Activated T-helper 17 cell treated with anti-CD3 and anti-CD28 coated beads, Interleukin-2, amount 50 U/mL, for 72 hours (primary cell): ENCODE data around the gene CASR. TPM values are rescaled to one million over a fixed set of nuclear protein-coding genes. Genes with fewer than 3 reads are reported as not detected.

Experiments used
- ATAC-seq: fragments of 150-1000 bp; cut with Tn5 transposase; replicated peaks from 2 replicates; pipeline ENCODE4 v1.10.0; 2021; ENCODE audit warnings: mild to moderate bottlenecking, moderate library complexity
- H3K27ac Mint-ChIP-seq: one replicate; pipeline ENCODE4 v1.8.0; 2022; ENCODE audit warnings: mixed read lengths
- H3K27me3 Mint-ChIP-seq: one replicate; pipeline ENCODE4 v1.8.0; 2022; ENCODE audit warnings: mixed read lengths
- H3K36me3 Mint-ChIP-seq: one replicate; pipeline ENCODE4 v1.8.0; 2022; ENCODE audit warnings: low read depth, mild to moderate bottlenecking, mixed read lengths
- H3K4me1 Mint-ChIP-seq: one replicate; pipeline ENCODE4 v1.8.0; 2022; ENCODE audit warnings: mixed read lengths
- H3K4me3 Mint-ChIP-seq: one replicate; pipeline ENCODE4 v1.8.0; 2022; ENCODE audit warnings: mild to moderate bottlenecking, mixed read lengths
- H3K9me3 Mint-ChIP-seq: one replicate; pipeline ENCODE4 v1.8.0; 2022; ENCODE audit warnings: mixed read lengths
- total RNA-seq, 2 donors: library from RNA; stranded (reverse); gene quantifications; one replicate each; pipeline ENCODE4 v1.2.3, GENCODE V29; 2022

CASR gene
- total RNA-seq, 2 donors from 2014 or later, result 0.82 to 3.9 TPM

DNA sequence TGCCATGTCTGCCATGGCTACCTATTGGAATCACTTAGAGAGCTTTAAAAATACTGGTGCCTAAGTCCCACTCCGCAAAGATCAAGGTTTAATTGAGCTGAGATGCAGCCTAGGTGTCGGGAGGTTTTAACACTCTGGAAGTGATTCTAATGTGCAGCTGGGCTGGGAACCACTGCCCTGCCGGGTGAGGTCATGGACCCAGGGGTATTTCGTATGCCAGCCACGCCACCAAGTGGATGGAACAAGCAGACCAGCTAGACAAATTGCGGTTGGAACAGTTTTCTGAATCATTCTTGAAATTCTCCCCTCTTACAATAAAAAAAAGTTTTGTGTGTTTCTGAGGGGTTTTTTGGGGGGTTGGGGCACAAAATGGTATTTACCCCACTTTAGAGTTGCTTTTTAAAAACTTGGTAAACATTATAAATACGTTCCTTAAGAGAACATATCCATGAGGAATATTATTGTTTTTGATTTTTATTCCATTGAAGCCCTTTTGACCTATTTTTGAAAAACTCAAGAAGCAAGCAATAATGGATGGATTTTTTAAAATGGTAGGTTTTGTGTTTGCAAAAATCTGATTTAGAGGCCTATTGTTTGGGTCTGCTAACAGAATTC lies 75.4 kb downstream of the CASR start:
- Mint-ChIP-seq H3K27me3 (no peaks in the 10 kb centered on the region), H3K9me3 (no peaks in the 10 kb centered on the region), H3K4me3 (peak overlapping the region; percentile 9), H3K27ac (peak overlapping the region; percentile 15), H3K4me1 (peaks cover 11% of the 10 kb centered on the region), H3K36me3 (no peaks in the 10 kb centered on the region)
- peak; percentile 92 for ATAC-seq

- no peaks in the 10 kb centered on the region for H3K9me3 Mint-ChIP-seq
- peak overlapping the region; percentile 31 for H3K27ac Mint-ChIP-seq
- peaks cover 11% of the 10 kb centered on the region for H3K4me1 Mint-ChIP-seq
- no peaks in the 10 kb centered on the region for H3K36me3 Mint-ChIP-seq
- H3K4me3 Mint-ChIP-seq, result no peak overlapping the region
- ATAC-seq, result no peak
- no peaks in the 10 kb centered on the region for H3K27me3 Mint-ChIP-seq
Measured at GRCh38 chr3:122260206-122260605, 76.7 kb downstream of the CASR start.

DNA sequence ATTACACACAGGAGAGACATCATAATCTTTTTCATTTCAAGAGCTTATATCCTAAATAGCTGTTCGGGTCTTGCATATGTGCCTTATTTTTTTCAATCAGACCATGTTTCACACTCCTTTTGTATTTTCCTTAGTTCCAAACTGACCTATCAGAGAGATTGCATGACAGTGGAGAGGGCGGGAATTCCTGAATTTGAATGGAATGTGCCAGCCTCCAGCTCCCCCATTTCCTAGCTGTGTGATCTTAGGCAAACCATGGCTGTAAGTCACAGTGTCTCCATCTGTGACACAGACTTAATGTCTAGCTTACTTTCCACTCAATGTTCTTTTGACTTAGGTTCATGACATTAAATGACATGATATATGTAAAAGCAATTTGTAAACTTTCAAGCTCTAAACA lies 79.6 kb downstream of the CASR start:
- Mint-ChIP-seq H3K27ac (no peak overlapping the region), H3K9me3 (no peaks in the 10 kb centered on the region), H3K36me3 (no peaks in the 10 kb centered on the region), H3K4me1 (peaks cover 6% of the 10 kb centered on the region), H3K27me3 (no peaks in the 10 kb centered on the region), H3K4me3 (no peak overlapping the region)
- no peak for ATAC-seq

- Mint-ChIP-seq H3K27me3 (no peaks in the 10 kb centered on the region), H3K4me1 (no peaks in the 10 kb centered on the region), H3K36me3 (no peaks in the 10 kb centered on the region), H3K27ac (no peak overlapping the region), H3K4me3 (no peak overlapping the region), H3K9me3 (no peaks in the 10 kb centered on the region)
- no peak for ATAC-seq
Measured at GRCh38 chr3:122263974-122264588, 80.6 kb downstream of the CASR start.

DNA sequence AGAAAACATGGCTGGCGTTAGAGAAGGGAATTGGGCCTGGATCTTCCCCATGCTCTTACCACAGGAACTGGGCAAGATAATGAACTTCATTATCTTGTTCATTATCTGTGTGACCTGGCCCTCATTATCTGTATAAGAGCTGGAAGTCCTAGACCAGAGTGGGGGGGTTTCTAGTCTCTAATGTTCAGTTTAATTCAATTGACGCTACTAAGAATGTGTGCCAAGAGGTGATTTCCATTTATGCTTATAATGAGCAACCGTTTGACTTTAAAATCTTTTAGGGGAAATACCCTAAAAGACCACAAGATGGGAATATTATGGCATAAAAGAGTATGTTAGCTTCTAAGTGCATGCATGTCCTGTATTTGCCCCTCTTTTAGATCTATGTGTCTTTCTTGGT lies 82.5 kb downstream of the CASR start:
- Mint-ChIP-seq H3K27me3 (no peaks in the 10 kb centered on the region), H3K36me3 (no peaks in the 10 kb centered on the region), H3K4me3 (no peak overlapping the region), H3K9me3 (no peaks in the 10 kb centered on the region), H3K4me1 (peaks cover under 1% of the 10 kb centered on the region), H3K27ac (no peak overlapping the region)
- ATAC-seq, result no peak

DNA sequence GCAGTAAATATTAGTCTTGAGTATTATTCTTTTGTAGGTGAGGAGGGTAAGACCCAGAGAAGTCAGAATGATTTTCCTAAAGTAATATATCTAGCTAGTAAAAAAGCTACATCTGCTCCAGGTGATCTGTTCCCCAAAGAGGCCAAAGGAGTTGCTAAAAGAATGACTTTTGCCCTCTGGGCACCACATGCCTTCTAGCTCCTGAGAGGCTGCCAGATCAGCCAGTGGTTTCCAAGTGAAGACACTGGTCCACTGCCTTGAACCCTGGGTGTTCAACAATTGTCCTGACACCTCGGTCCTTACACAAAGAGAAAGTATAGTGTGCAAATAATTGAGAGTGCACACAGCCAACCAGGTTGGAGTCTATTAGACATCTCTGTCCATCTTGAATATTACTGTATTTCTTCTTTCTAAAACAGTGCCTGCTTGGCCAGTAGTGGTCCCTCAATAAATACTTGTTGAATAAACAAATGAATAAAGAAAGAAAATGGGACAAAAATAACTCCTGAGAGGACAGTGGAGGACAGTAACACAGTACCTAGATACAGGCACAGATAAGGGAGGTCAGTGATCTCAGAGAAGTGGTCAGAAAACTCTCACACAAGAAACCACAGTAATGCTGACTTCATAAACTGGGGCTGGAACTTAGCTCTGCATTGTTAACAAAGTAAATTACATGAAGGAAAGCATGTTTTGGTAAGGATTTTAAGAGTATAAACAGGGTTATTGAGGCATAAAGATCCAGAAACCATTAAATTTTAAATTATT lies 85.0 kb downstream of the CASR start:
- Mint-ChIP-seq H3K27ac (no peak overlapping the region), H3K27me3 (no peaks in the 10 kb centered on the region), H3K36me3 (no peaks in the 10 kb centered on the region), H3K9me3 (no peaks in the 10 kb centered on the region), H3K4me3 (no peak overlapping the region), H3K4me1 (peaks cover 21% of the 10 kb centered on the region)
- ATAC-seq, result peak; percentile 32

- ATAC-seq, result no peak
- Mint-ChIP-seq H3K27ac (no peak overlapping the region), H3K4me3 (no peak overlapping the region), H3K36me3 (no peaks in the 10 kb centered on the region), H3K4me1 (peaks cover 26% of the 10 kb centered on the region), H3K9me3 (no peaks in the 10 kb centered on the region), H3K27me3 (no peaks in the 10 kb centered on the region)
Measured at GRCh38 chr3:122269045-122269444, 85.6 kb downstream of the CASR start.

- Mint-ChIP-seq H3K4me1 (peaks cover 26% of the 10 kb centered on the region), H3K4me3 (peak overlapping the region; percentile 9)
Measured at GRCh38 chr3:122271246-122271898, 87.9 kb downstream of the CASR start.

DNA sequence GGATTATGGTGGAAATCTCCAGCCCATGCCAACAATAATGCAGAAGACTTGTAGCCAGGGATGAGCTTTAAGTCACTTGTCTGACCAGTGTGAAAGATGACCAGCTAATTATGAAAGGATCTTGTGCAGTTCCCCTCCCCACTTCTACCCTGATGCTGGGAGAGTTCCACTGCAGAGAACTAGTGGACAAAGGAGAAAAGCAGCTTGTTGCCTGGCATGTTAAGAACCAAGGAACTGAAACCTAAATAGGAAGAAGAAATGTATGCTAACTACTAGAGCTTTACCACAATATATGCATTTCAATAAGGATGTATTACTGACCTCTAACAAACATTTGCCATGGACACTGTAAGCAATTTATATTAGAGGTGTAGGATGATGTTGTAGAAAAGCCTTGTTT lies 89.4 kb downstream of the CASR start:
- no peaks in the 10 kb centered on the region for H3K9me3 Mint-ChIP-seq
- H3K27ac Mint-ChIP-seq, result no peak overlapping the region
- ATAC-seq, result no peak
- peaks cover 26% of the 10 kb centered on the region for H3K4me1 Mint-ChIP-seq
- H3K4me3 Mint-ChIP-seq, result peak overlapping the region; percentile 52
- H3K36me3 Mint-ChIP-seq, result no peaks in the 10 kb centered on the region
- H3K27me3 Mint-ChIP-seq, result no peaks in the 10 kb centered on the region

More at GRCh38 chr3:122271246-122271898, 87.9 kb downstream of the CASR start:
- Mint-ChIP-seq H3K27me3 (no peaks in the 10 kb centered on the region), H3K27ac (peak overlapping the region; percentile 46), H3K36me3 (no peaks in the 10 kb centered on the region), H3K9me3 (no peaks in the 10 kb centered on the region)
- ATAC-seq, result peak; percentile 68

DNA sequence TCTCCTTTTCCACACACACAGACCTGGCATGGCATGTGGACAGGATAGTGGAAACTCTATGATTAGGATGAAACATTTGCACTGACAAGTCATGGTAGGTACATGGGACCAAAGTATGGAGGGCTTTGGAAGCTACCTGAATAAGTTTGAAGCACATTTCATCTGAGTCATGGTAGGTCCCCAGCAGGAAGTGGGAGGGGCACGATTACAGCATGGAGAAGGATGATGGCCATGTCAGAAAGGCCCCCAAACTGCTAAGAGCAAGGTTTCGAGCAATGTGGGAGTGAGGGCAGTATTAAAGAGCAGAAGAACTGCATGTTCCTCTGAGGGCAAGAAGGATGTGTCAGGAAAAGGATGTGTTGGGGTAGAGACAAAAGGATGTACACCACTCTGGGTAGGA lies 90.0 kb downstream of the CASR start:
- H3K27me3 Mint-ChIP-seq, result no peaks in the 10 kb centered on the region
- H3K27ac Mint-ChIP-seq, result no peak overlapping the region
- peaks cover 26% of the 10 kb centered on the region for H3K4me1 Mint-ChIP-seq
- peak; percentile 38 for ATAC-seq
- H3K9me3 Mint-ChIP-seq, result no peaks in the 10 kb centered on the region
- no peaks in the 10 kb centered on the region for H3K36me3 Mint-ChIP-seq
- H3K4me3 Mint-ChIP-seq, result peak overlapping the region; percentile 52

DNA sequence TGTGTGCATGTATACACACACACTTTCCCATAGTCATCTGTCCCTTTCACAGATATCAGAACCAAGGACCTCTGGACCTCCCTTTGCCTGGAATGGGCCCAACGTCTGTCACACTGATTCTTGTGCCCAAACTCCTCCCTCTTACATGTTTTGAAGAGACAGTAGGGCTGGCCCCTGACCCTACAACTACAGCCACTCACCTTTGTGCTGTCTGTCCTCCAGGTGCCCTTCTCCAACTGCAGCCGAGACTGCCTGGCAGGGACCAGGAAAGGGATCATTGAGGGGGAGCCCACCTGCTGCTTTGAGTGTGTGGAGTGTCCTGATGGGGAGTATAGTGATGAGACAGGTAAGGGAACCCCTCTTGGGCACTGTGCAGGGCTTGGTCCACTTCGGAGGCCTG lies 98.4 kb downstream of the CASR start:
- Mint-ChIP-seq H3K9me3 (no peaks in the 10 kb centered on the region), H3K27me3 (no peaks in the 10 kb centered on the region), H3K36me3 (no peaks in the 10 kb centered on the region), H3K4me3 (no peak overlapping the region), H3K27ac (no peak overlapping the region), H3K4me1 (peaks cover 4% of the 10 kb centered on the region)
- no peak for ATAC-seq

- H3K4me3 Mint-ChIP-seq, result no peak overlapping the region
- no peak for ATAC-seq
- H3K36me3 Mint-ChIP-seq, result no peaks in the 10 kb centered on the region
- H3K27me3 Mint-ChIP-seq, result no peaks in the 10 kb centered on the region
- no peaks in the 10 kb centered on the region for H3K9me3 Mint-ChIP-seq
- no peak overlapping the region for H3K27ac Mint-ChIP-seq
- peaks cover 4% of the 10 kb centered on the region for H3K4me1 Mint-ChIP-seq
Measured at GRCh38 chr3:122283796-122284445, 100.5 kb downstream of the CASR start.

DNA sequence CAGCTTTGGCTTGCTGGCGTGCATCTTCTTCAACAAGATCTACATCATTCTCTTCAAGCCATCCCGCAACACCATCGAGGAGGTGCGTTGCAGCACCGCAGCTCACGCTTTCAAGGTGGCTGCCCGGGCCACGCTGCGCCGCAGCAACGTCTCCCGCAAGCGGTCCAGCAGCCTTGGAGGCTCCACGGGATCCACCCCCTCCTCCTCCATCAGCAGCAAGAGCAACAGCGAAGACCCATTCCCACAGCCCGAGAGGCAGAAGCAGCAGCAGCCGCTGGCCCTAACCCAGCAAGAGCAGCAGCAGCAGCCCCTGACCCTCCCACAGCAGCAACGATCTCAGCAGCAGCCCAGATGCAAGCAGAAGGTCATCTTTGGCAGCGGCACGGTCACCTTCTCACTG lies 101.0 kb downstream of the CASR start:
- H3K9me3 Mint-ChIP-seq, result no peaks in the 10 kb centered on the region

GRCh38 chr3:122294359-122294758 lies 110.9 kb downstream of the CASR start:
- ATAC-seq, result no peak
- no peaks in the 10 kb centered on the region for H3K9me3 Mint-ChIP-seq
- no peak overlapping the region for H3K4me3 Mint-ChIP-seq
- H3K27ac Mint-ChIP-seq, result no peak overlapping the region
- H3K4me1 Mint-ChIP-seq, result peaks cover 16% of the 10 kb centered on the region
- no peaks in the 10 kb centered on the region for H3K27me3 Mint-ChIP-seq
- no peaks in the 10 kb centered on the region for H3K36me3 Mint-ChIP-seq

More for the DNA sequence above, 101.0 kb downstream of the CASR start:
- no peak for ATAC-seq
- peaks cover 4% of the 10 kb centered on the region for H3K4me1 Mint-ChIP-seq
- H3K36me3 Mint-ChIP-seq, result no peaks in the 10 kb centered on the region
- no peak overlapping the region for H3K4me3 Mint-ChIP-seq
- H3K27me3 Mint-ChIP-seq, result no peaks in the 10 kb centered on the region
- no peak overlapping the region for H3K27ac Mint-ChIP-seq
